Activated CD8-positive, alpha-beta memory T cell treated with anti-CD3 and anti-CD28 coated beads, Interleukin-2, amount 50 U/mL, for 1 hour (primary cell): ENCODE data around the gene HOXA7.

Source experiments
- DNase-seq: peaks from one replicate; pipeline ENCODE4 v3.0.0-alpha.2; 2020; ENCODE audit errors: extremely low read depth

The HOXA7 gene

GRCh38 chr7:27147199-27148030 is 9.1 kb downstream of the HOXA7 start, which contains the start of gene HOXA6:
TSS of gene HOXA6 (minus strand) at chr7:27147774. CDS start at chr7:27147749, 25 bp downstream.
- DNase-seq, result no peak

GRCh38 chr7:27146491-27147198 is 9.8 kb downstream of the HOXA7 start:
- no peak for DNase-seq

- no peak for DNase-seq
Measured at GRCh38 chr7:27145914-27146412, 10.5 kb downstream of the HOXA7 start.

- no peak for DNase-seq
Measured at GRCh38 chr7:27145165-27145913, 11.1 kb downstream of the HOXA7 start.

GRCh38 chr7:27144781-27145164 is 11.7 kb downstream of the HOXA7 start:
- no peak for DNase-seq

- DNase-seq, result no peak
Measured at GRCh38 chr7:27143950-27144780, 12.3 kb downstream of the HOXA7 start.

- no peak for DNase-seq
Measured at GRCh38 chr7:27143023-27143949, 13.2 kb downstream of the HOXA7 start, which contains the start of gene HOXA5. TSS of gene HOXA5 (minus strand) at chr7:27143681. CDS start at chr7:27143607, 74 bp downstream.

DNA sequence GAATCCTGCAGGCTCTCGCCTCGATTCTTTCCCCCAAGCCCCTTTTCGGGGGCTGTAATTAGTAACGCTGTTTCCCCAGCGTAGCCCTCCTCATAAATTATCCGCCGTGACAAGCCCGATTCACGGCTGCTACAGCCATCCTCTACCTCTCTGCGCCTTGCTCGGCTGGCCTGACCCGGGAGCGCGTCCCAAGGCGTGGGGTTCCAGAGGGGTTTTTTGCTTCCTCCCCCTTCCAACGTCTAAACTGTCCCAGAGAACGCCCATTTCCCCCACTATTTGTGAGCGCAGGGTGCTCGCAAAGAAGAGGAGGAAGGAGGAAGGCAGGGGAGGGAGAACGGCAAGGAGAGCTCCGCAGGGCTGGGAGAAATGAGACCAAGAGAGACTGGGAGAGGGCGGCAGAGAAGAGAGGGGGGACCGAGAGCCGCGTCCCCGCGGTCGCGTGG is 13.9 kb downstream of the HOXA7 start:
- no peak for DNase-seq

DNA sequence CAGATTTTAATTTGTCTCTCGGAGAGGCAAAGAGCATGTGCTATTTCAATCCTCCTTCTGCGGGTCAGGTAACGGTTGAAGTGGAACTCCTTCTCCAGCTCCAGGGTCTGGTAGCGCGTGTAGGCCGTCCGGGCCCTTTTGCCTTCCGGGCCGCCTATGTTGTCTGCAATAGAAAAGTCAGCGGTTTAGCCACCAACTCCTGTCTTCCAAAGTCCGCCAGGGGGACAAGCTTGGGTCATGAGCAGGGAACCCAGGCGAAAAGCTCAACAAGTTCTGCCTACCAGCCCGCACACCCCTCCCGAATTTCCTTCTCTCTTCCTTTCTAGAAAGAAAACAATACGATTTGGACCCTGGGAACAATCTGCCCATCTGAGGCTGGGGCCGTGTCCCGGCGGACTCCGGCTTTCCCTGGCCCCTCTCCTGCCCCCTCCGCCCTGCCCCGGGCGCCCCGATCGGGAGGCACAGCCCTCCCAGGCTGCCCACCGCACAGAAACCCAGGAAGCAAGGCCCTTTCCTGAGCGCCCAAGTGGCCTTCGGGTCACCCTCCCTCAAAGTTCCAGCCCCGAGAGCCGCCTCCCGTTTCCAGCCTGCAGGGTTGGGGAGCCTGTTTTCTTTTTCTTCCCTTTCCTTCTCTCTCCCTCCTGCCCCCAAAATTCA is 14.4 kb downstream of the HOXA7 start:
- no peak for DNase-seq

- DNase-seq, result no peak
Measured at GRCh38 chr7:27141137-27141922, 15.1 kb downstream of the HOXA7 start.

- DNase-seq, result no peak
Measured at GRCh38 chr7:27140126-27140857, 16.2 kb downstream of the HOXA7 start.

- no peak for DNase-seq
Measured at GRCh38 chr7:27139334-27140125, 16.9 kb downstream of the HOXA7 start.

DNA sequence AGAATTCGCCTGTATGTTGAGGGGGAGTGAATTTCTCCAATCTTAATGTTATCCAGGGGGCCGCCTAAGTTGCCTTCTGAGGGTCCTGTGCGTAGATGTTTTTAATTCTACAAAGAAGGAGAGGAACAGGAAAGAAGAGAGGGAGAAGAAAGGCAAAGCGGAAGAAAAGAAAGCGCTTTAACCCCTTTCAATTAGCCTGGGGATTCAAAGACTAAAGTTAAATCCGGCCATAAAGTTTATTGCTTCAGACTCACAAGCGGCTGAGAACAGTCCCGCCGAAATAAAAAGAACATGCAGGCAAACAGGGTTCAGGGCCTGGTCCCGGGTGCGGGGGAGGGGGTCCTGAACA is 17.5 kb downstream of the HOXA7 start:
- DNase-seq, result no peak

GRCh38 chr7:27138472-27138871 is 18.0 kb downstream of the HOXA7 start:
- DNase-seq, result no peak

GRCh38 chr7:27137640-27138315 is 18.7 kb downstream of the HOXA7 start:
- no peak for DNase-seq

- DNase-seq, result no peak
Measured at GRCh38 chr7:27134392-27134791, 22.1 kb downstream of the HOXA7 start.
